CD1c-positive myeloid dendritic cell (primary cell): ENCODE measurements around the gene THOP1.
"Not testable (repeated sequence)": the region's sequence is repeated elsewhere in the genome, so short reads cannot be mapped to it uniquely, and the experiment has no call there.

Source experiments
- DNase-seq: peaks from one replicate; pipeline ENCODE4 v3.0.0-alpha.2; 2016; ENCODE audit errors: extremely low spot score

The THOP1 gene

DNA sequence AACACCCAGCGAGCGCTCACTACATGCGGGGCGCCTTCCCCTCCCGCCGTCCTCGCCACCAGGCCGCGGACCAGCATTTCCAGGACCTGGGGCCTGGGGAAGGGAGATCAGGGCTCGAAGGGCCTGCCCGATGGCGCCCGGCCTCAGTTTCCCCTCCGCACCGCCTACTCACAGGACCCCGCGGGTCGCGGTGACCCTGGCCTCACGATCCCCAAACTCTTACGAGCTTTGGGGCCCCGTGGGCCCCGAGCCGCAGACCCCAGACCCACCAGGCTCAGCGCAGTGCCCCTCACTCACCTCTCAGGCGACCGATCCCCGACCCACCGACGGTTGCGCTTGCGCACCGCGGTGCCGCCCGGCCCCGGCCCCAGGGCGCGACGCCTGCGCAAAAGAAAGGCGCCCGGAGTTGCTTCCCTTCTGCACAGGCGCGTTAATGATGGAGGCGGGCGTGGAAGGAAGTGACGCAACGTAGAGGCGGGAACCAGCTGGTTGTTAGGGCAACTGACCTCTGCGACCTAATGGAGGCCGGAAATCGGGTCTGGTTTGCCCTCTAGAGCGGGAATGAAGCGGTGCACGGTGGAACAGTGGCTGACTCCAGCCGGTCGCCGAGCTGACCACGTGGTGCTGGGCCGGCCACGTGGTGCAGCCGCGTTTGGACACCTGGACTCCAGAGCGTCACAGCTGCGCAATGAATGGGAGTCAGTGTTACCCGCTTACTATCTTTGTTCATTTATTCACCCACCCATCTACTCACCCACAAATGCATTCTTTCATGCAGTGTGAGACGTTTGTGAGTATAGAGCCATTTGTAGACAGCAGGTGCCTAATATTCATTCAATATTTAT is 2.1 kb upstream of the THOP1 start, which contains the start of gene SGTA:
Gene SGTA, minus strand, starts transcription at position 338 of the 845 bp plus-strand sequence. CDS start 14,205 bp downstream, outside the sequence.
- peak; percentile 99 for DNase-seq

DNA sequence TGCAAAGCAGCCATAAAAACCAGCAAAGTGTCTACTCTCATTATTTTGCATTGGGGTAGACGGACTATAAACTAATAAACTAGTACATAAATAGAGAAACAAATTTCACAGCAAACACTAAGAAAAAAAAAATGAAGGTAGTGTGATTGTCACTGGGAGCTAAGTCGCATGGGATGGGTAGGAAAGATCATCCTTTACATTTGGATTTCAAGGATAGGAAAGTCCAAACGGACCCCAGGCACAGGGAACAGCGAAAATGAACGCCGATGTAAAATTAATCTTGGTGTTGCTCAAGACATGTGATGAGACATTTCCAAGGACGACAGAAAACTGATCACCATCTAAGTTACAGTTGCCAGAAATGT is 1.5 kb upstream of the THOP1 start:
- no peak for DNase-seq

DNA sequence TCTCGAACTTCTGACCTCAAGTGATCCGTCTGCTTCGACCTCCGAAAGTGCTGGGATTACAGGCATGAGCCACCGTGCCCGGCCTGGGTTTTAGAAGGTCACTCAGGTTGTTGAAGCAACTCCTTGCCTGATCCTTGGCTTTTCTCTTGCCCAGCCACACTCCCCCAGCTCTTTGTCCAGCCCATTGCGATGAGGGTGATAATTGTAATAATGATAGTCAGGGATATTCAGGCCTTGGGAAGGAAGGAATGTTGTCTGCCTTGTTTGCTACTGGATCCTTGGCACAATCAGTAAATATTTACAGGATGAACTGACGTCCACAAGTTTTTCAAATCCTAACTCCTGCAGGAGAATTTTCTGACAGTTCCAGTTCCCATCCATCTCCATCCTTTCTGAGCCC is 1.8 kb downstream of the THOP1 start:
- no peak for DNase-seq

DNA sequence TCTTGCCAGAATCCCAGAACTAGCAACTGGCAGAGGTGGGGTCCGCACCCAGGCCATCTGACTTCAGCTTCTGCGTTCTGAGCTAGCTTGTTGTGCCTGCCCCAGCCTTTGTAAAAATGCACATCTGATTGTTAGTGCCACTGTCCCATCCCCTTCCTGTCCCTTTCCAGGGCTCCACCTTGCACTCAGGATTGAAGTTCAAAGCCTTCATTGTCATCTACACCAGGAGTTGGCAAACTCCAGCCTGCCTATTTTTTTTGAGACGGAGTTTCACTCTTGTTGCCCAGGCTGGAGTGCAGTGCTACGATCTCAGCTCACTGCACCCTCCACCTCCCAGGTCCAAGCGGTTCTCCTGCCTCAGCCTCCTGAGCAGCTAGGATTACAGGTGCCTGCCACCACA is 2.9 kb downstream of the THOP1 start:
- no peak for DNase-seq

DNA sequence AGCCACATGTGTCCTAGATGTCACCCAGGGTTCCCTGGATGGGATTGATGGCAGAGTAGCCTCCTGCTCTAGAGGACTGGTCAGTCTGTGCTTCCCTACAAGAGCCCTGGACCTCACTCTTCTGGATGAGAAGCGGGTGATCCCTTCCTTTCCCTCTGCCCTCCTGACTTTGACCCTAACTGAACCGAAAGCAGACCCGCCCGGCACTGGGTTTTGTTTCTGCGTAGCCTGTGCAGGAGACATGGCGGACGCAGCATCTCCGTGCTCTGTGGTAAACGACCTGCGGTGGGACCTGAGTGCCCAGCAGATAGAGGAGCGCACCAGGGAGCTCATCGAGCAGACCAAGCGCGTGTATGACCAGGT is 4.9 kb downstream of the THOP1 start:
- no peak for DNase-seq

DNA sequence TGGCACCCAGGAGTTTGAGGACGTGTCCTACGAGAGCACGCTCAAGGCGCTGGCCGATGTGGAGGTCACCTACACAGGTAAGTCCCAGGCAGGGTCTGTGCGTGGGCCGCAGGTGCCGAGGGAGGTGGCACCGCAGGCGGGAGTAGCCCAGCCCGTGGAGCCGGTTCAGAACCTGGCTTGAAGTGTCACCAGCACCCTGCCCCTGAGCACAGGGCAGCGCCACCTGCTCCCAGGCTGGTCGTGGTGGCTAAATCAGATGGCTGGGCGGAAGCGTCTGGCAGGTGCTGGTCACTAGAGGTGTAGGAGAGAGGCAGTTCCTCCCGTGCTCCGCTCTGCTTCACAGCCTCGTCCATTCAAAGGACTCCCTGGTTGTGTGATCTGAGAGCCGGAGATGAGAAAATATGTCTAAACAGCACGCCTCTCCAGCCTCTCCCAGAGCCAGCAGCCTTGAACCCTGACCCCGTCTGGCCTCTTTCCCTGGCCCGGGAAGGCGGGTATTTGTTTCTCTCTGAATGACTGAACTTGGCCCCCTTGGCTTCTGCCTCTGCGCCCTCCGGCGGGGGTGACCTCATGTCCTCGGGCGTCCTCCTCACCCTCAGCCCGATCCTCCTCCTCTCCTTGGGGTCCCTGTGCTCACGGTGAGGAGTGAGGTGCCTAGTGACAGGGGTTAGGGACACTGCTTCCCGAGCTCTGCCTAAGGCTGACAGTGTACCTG is 5.4 kb downstream of the THOP1 start:
- no peak for DNase-seq

DNA sequence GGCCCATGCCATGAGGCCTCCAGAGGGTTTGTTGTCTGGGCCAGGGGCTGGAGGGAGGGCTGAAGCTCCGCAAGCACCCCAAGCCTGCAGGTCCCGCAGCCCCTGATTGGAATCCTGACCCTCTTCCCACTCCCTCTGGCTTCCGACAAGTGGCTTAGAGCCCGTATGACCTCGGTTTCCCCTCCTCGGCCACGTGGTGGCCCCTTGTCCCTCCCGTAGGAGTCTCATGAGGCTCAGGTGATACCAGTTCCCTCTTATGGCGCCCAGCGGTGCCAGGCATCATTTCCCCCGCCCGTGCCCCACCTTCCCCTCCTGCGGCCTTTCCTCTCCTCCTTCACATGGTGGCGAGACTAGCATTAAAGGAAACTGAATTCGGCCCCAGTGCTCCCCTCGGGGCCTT is 6.1 kb downstream of the THOP1 start:
- no peak for DNase-seq

DNA sequence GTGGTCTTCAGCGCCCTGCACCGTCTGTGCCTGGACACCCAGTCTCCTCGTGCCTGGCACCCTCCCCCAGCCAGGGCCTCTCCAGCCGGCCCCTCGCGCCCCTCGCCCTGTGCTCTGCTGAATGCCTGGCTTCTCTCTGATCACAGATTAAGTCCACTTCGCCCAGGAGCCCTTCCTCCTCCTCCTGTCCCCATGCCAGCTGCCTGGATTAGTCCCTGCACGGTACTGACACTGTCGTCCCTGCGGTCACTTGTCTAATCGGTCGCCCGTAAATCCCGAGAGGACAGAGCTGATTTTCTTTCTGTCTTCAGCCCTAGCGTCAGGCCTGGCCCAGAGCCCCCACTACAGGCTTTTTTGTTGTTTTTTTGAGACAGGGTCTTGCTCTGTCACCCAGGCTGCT is 6.6 kb downstream of the THOP1 start:
- no peak for DNase-seq

DNA sequence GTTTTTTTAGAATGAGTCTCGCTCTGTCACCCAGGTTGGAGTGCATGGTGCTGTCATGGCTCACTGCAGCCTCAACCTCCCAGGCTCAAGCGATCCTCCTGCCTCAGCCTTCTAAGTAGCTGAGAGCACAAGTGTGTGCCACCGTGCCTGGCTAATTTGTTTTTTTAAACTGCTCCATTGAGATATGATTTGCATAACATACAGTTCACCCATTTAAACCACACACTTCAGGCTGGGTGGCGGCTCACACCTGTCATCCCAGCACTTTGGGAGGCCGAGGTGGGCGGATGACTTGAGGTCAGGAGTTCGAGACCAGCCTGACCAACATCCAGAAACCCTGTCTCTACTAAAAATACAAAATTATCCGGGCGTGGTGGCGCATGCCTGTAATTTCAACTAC is 7.4 kb downstream of the THOP1 start:
- not testable (repeated sequence) for DNase-seq

DNA sequence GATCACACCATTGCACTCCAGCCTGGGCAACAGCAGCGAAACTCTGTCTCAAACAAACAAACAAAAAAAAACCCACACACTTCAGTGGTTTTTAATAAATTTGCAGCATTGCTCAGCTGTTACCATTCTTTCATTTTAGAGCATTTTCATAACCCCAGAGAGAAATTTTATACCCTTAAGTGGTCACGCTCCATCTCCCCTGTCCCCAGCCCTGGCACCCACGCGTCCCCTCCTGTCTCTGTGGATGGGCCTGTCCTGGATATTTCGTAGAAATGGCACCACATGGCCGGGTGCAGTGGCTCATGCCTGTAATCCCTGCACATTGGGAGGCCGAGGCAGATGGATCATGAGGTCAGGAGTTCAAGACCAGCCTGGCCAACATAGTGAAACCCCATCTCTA is 7.8 kb downstream of the THOP1 start:
- DNase-seq = no peak

DNA sequence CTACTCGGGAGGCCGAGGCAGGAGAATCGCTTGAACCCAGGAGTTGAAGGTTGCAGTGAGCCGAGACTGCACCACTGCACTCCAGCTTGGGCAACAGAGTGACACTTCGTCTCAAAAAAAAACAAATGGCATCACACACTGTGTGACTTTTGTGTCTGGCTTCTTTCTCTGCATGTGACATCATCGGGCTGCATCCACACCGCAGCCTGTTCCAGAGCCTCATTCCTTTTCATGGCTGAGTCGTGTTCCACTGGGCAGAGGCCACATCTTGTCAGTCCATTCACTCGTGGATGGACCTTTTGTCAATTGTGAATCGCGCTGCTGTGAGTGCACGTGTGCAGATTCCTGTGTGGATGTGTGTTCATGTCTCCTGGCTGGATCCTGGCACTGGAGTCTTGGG is 8.3 kb downstream of the THOP1 start:
- no peak for DNase-seq

DNA sequence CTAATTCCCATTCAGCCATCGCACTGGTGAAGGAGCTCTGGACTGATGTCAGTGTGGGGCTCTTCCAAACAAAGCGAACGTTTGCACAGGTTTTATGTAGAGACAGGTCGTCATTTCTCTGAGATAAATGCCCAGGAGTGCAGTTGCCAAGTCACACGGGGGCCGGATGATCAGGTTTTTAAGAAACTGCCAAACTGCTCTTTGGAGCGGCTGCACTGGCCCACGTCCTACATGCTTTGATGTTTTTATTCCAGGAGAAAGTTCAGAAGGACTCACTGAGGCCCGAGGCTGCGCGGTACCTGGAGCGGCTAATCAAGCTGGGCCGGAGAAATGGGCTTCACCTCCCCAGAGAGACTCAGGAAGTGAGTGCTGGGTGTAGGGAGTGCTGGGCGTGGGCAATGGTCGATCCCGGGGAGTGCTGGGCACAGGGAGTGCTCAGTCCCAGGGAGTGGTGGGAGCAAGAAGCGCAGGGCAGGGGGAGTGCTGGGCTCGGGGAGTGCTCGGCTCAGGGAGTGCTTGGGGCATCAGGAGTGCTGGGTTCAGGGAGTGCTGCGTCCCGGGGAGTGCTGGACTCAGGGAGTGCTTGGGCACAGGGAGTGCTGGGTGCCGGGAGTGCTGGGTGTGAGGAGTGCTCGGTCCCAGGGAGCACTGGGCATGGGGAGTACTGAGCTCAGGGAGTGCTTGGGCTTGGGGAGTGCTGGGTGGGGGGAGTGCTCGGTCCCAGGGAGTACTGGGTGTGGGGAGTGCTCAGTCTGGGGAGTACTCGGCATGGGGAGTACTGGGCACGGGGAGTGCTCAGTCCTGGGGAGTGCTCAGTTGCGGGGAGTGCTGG is 10.7 kb downstream of the THOP1 start:
- no peak for DNase-seq

DNA sequence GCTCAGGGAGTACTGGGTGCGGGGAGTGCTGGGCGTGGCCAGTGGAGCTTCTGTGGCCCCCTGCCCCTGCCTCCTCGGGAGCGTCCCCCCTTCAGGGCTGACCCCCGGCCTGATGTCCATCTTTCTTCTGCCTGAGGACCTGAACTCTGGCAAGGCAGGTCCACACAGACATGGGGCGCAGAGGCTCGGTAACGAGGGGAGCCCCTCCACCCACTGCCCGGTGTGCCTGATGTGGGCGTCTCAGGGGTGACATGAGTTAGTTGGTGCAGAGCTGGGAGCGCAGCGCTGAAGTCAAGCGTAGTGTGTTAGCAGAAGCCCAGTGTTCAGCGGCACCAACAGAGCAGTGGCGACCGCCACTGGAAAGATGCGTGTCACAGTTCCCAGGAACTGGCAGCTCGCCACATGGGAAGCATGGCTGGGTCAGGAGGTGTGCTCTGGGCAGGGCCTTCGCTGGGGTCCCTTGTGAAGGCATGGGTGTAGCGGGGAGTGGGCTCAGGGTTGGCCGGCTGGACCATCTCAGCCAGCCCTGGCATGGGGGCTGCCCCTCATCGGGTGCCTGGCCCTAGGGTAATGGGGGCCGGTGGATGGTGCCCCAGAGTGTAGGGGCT is 11.5 kb downstream of the THOP1 start:
- DNase-seq = no peak

DNA sequence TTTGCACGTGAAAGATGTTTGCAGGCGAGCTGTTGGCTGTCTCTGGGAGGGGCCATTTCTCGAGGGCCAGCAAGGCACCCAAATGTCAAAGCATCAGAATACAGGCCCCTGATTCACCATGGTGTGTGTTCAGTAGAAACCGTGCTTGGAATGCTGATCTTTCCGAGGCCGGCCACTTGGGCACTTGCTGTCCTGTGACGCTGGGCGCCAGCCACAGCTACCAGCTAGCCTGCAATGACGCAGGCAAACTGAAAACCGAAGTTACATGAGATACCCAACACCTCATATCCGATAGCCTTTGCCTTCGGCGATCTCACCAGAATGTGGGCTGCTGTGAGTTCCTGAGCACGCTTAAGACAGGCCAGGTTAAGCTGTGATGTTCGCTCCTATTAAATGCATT is 12.0 kb downstream of the THOP1 start:
- no peak for DNase-seq

DNA sequence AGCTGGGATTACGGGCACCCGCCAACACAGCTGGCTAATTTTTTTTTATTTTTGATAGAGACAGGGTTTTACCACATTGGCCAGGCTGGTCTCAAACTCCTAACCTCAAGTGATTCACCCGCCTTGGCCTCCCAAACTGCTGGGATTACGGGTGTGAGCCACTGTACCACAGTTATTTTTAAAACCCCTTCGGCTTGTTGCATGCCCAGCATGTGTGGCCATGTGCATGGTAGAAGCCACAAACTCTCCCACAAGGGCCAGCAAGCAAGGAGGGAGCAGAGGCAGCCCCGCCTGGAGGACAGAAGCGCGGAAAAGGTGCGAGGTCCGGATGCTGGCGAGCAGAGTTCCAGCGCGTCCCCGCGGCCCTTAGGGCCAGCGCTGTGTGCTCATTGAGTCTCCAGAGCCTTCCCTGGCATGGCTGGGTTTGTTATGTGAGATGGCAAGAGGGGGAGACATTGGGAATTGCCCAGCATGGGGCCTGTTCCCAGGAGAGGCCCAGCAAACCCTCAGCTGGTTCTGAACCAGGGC is 12.9 kb downstream of the THOP1 start:
- DNase-seq = no peak

DNA sequence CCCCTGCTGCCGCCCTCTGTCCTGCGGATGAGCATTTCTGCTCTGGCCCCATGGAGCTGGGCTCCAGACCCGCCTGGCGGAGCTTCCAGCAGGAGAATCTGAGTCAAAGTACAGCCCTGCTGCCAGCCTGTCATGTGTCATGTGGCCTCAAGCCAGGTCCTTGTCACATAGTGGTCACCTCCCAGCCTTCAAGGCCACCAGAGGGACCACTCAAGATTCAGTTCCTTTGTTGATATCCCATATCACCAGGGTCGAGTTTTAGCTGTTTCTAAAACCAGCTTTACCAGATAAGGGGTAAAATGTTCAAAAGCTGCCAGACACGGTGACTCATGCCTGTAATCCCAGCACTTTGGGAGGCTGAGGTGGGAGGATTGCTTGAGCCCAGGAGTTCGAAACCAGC is 13.4 kb downstream of the THOP1 start:
- DNase-seq = no peak

DNA sequence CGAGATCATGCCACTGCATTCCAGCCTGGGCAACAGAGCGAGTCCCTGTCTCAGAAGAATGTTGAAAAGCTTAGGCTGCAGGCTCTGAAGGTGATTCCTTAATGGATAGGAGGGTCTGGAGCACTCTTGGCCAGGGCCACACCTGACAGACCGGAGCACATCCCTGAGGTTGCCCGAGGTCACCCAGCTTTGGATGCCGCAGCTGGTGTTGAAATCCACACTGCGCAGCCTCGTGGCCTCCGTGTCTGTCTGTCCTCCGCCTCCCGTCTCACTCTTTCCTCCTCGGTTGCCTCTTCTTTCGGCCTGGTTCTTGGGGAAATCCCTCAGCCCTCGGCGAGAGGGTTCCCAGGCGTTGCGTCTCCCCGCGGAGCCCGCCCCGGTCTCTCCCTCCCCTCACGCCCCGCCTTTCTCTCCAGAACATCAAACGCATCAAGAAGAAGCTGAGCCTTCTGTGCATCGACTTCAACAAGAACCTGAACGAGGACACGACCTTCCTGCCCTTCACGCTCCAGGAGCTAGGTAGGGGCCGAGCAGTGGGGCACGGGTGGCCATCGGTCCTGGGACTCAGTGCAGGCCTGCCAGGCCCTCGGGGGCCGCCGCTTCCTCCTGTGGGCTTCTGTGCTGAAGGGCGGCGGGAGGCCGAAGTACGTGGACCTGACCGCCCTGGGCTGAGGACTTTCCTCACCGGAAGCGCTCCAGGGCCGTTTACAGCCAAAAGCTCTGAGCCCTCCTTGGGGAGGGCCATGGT is 14.1 kb downstream of the THOP1 start:
- no peak for DNase-seq

DNA sequence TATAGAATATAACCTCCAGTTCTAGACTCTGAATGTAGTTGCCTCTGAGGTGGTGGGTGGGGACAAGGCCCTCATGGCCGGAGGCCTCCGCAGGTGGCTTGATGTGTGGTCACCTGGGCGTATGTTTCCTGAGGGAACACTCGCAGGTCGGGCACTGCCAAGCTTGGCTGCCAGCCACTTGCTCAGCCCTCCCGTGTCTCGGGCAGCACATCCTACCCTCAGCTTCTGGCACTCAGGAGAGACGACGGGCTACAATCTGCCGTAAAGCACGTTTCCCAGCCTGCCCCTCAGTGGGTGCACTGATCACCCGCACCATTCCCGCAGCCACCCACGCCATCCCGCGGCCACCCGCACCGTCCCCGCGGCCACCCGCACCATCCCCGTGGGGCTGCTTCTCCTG is 15.2 kb downstream of the THOP1 start:
- no peak for DNase-seq

DNA sequence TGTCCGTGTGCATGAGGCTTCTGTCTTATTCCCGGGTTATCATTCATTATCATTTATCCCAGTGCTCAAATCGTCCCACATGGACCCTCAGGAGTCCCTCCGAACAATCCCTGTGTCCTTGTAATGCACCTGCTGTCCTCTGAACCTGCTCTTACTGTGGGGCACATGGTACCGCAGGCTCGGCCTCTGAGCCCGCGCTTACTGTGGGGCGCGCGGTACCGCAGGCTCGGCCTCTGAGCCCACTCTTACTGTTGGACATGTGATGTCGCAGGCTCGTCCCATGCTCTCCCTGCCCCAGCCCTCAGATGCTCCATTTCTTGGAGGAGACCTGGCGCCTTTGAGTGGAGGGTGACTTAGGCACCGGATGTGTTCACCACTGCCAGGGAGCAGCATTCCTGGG is 17.5 kb downstream of the THOP1 start:
- no peak for DNase-seq

DNA sequence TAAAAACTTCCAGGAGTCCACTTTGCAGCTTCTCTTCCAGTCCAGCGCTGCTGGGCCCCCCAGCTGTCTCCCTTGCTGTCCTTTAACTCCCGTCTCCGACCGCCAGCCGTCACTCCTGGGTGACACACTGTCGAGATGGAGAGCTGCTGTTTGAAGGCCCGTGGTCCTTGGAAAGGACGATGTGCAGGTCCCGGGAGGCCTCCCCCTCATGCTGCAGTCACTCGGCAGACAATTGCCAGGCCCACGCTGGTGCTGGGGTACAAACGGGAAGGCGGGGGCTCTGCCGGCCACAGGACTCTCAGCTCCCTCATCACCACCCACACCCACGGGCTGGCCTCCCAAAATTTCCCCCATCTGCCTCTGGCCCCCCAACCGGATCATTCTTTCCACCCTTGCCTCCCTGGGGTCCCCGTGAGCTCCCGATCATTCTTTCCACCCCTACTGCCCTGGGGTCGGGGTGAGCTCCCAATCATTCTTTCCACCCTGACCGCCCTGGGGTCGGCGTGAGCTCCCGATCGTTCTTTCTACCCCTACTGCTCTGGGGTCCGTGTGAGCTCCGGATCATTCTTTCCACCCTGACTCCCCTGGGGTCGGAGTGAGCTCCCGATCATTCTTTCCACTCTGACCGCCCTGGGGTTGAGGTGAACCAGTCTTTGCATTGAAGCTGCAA is 18.3 kb downstream of the THOP1 start:
- no peak for DNase-seq
